ENCODE results near the gene MYO9A.

GRCh38 chr15:72042865-72043264 is 75.1 kb downstream of the MYO9A start:
- TF ChIP-seq CTCF (IDR thresholded peaks at IDR 0.05) (no peak), POLR2A (IDR thresholded peaks at IDR 0.05) (no peak), POLR2AphosphoS5 (IDR thresholded peaks at IDR 0.05) (no peak)

All from breast epithelium (tissue), 3 donors.